Measurements from ENCODE around the gene SYNE2. TPM values are rescaled to one million over a fixed set of nuclear protein-coding genes. Genes with fewer than 3 reads are reported as not detected.

Gene SYNE2
- total RNA-seq, 4 donors from 2014 or later: 101 to 162 (median 114) TPM

DNA sequence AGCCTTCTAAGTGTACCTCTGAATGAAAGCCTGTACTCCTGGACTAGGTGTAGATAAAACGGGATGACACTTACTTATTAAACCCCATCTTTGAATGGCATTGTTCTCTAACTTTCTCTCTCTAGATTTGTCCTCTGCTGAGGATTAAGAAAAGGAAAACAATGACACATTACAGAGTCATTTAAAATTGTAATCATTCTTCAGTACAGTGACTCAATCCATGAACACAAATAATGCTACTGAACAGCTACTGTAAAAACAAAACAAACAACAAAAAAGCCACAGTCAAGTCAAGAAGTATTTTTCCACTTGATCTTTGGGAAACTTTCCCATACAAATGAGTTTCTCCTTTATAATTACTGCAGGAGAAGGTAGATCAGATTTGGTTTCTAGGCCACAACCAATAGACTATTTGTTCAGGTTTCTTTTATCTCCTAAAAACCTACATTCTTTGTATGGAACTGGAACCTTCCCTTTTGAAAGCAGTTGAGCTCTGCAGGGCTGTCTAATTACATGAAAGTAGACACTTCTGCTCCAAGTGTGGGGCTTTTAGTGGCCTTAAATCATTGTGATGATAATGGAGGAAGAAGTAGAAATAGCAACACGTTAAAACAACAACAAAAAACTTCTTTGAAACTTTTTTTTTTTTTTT, 222.3 kb downstream of the SYNE2 start:
- no peaks in the 10 kb centered on the region for H3K27me3 ChIP-seq
- H3K4me1 ChIP-seq: no peaks in the 10 kb centered on the region
- TF ChIP-seq POLR2A (IDR thresholded peaks at IDR 0.05): no peak
- TF ChIP-seq, protein P1, sequence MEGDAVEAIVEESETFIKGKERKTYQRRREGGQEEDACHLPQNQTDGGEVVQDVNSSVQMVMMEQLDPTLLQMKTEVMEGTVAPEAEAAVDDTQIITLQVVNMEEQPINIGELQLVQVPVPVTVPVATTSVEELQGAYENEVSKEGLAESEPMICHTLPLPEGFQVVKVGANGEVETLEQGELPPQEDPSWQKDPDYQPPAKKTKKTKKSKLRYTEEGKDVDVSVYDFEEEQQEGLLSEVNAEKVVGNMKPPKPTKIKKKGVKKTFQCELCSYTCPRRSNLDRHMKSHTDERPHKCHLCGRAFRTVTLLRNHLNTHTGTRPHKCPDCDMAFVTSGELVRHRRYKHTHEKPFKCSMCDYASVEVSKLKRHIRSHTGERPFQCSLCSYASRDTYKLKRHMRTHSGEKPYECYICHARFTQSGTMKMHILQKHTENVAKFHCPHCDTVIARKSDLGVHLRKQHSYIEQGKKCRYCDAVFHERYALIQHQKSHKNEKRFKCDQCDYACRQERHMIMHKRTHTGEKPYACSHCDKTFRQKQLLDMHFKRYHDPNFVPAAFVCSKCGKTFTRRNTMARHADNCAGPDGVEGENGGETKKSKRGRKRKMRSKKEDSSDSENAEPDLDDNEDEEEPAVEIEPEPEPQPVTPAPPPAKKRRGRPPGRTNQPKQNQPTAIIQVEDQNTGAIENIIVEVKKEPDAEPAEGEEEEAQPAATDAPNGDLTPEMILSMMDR (IDR thresholded peaks at IDR 0.05): no peak
- no peaks in the 10 kb centered on the region for H3K36me3 ChIP-seq
- no peaks in the 10 kb centered on the region for H3K9me3 ChIP-seq
- intact Hi-C loops (cut with DNase I; ENCODE audit: low total_unique reads): no loop called here
- no peak for DNase-seq
- no peak overlapping the region for H3K27ac ChIP-seq
- H3K4me3 ChIP-seq: no peak overlapping the region

DNA sequence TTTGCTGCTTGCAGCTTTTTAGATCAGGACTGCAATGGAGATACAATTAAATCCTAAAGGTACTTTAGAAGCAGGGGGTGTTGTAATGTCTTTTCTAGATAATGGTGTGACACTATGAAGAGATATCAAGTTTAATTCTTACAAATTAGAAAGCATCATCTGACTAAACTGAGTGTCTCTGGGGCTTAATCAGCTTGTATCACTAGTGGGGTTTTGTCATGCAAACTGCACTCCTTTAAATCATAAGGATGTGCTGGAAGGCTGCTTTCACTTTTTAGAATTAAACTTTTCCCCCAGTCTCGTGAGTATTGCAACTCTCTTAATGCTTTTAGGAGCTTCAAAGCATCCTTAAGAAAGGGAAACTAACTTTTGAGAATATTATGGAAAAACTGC, 222.8 kb downstream of the SYNE2 start:
- no peak for DNase-seq
- no peaks in the 10 kb centered on the region for H3K4me1 ChIP-seq
- H3K36me3 ChIP-seq: no peaks in the 10 kb centered on the region

DNA sequence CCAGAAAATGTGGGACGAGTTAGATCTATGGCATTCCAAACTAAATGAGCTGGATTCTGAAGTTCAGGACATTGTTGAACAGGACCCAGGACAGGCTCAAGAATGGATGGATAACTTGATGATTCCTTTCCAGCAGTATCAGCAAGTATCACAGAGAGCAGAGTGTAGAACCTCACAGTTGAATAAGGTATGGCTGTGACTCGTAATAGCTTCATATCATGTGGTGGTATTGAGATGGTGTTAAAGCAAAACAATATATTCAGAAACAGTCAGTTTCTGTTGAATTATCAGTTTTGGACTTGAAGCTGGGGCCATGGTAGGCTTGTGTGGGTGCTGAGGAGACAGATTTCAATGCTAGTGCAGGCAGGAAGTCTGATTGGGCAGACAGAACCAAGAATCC, 227.6 kb downstream of the SYNE2 start:
- no peak for DNase-seq
- Histone ChIP-seq H3K27me3 (no peaks in the 10 kb centered on the region), H3K9me3 (no peaks in the 10 kb centered on the region), H3K27ac (peak overlapping the region in 1 of 2 donors; percentile 75), H3K4me3 (no peak overlapping the region), H3K4me1 (no peaks in the 10 kb centered on the region), H3K36me3 (no peaks in the 10 kb centered on the region)
- no peak for TF ChIP-seq POLR2A (IDR thresholded peaks at IDR 0.05)
- TF ChIP-seq, protein P1 (IDR thresholded peaks at IDR 0.05): no peak
- intact Hi-C loops (cut with DNase I; ENCODE audit: low total_unique reads): no loop called here

More for the DNA sequence above, 222.8 kb downstream of the SYNE2 start:
- H3K4me3 ChIP-seq: no peak overlapping the region
- intact Hi-C loops (cut with DNase I; ENCODE audit: low total_unique reads): no loop called here
- no peak overlapping the region for H3K27ac ChIP-seq
- no peak for TF ChIP-seq POLR2A (IDR thresholded peaks at IDR 0.05)
- TF ChIP-seq, protein P1 (IDR thresholded peaks at IDR 0.05): no peak
- H3K9me3 ChIP-seq: no peaks in the 10 kb centered on the region
- no peaks in the 10 kb centered on the region for H3K27me3 ChIP-seq

DNA sequence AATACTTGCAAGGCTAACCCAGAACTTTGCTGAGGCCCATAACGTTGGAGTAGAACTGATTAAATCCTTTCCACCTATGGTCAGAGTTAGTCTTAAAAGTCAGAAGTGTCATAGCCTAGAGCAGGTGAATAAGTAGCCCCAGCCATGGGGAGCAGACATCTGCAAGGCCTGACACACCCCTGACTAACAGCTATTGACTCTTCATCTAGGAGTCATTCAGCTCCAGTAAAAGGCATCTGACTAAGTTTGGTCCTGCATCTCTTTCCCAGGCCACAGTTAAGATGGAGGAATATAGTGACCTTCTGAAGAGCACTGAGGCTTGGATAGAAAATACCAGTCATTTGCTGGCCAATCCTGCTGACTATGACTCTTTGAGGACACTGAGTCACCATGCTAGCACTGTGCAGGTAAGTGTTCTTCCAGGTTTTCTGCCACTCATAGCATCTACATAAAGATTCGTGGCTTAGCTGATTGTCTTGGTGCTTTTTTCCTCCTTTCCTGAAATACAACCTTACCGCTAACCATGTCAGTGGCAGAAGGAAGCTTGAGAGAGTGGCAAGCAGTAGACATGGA, 228.5 kb downstream of the SYNE2 start:
- Histone ChIP-seq H3K9me3 (no peaks in the 10 kb centered on the region), H3K27ac (peak overlapping the region in 1 of 2 donors; percentile 75), H3K27me3 (no peaks in the 10 kb centered on the region), H3K36me3 (no peaks in the 10 kb centered on the region), H3K4me3 (no peak overlapping the region), H3K4me1 (no peaks in the 10 kb centered on the region)
- no peak for DNase-seq
- TF ChIP-seq POLR2A (IDR thresholded peaks at IDR 0.05): no peak
- TF ChIP-seq, protein P1 (IDR thresholded peaks at IDR 0.05): no peak
- intact Hi-C loops (cut with DNase I; ENCODE audit: low total_unique reads): no loop called here

DNA sequence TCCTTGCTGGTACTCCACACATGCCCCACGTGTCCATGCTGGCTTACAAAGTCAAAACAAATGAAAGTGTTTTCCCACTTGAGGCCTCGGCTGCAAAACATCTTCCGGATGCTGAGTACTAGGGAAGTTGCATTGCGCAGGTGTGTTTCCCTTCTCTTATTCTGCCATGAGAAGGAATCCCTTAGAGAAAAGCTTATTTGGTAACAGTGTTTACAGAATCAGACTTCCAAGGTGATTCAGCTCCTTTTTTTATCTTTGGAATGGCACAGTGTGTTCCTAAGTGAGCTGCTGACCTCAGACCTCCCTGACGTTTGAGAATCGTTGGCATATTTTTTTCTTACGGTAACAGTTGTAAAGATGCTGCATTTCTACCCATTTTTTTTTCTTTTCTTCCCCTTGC, 230.0 kb downstream of the SYNE2 start:
- intact Hi-C loops (cut with DNase I; ENCODE audit: low total_unique reads): no loop called here
- TF ChIP-seq, protein P1 (IDR thresholded peaks at IDR 0.05): no peak
- no peak for TF ChIP-seq POLR2A (IDR thresholded peaks at IDR 0.05)
- Histone ChIP-seq H3K9me3 (no peaks in the 10 kb centered on the region), H3K27ac (peak overlapping the region; percentile 75 to 81), H3K4me3 (no peak overlapping the region), H3K4me1 (no peaks in the 10 kb centered on the region), H3K27me3 (no peaks in the 10 kb centered on the region), H3K36me3 (no peaks in the 10 kb centered on the region)
- peak in 1 of 2 donors; percentile 49 for DNase-seq
